GM21360 (cell line): ENCODE measurements around the gene CEP170.

Experiments
- ATAC-seq: cut with Tn5 transposase; IDR thresholded peaks from one replicate; pipeline ENCODE4 v1.9.1; 2021; ENCODE audit warnings: mild to moderate bottlenecking, moderate library complexity; ENCODE audit not compliant: unreplicated experiment

Gene CEP170

DNA sequence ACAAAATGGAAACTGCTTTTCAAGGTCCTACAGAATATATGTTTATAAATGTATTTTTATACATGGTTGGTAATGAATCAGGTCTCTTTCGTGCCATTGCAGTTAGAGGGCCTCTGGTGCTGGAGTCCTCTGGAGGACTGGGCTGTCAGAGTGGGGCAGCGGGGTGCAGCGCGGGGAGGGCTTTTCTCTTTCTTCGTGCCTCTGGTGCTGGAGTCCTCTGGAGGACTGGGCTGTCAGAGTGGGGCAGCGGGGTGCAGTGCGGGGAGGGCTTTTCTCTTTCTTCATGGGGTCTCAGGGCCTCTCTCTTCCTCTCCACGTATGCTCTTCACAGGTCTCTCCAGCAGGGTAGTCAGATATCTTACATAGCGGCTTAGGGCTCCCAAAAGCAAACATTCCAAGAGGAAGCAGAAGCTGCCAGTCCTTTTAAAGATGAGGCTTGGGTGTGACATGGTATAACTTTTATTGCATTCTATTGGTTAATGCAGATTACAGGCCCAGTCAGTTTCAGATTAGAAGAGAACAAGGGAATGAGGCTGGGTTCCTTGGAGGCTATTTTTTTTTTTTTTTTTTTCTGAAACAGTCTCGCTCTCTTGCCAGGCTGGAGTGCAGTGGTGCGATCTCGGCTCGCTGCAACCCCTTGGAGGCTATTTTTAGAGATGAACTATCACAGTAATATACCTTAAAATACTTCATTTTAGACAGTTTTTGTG lies 13.8 kb upstream of the CEP170 start:
- ATAC-seq = no peak

DNA sequence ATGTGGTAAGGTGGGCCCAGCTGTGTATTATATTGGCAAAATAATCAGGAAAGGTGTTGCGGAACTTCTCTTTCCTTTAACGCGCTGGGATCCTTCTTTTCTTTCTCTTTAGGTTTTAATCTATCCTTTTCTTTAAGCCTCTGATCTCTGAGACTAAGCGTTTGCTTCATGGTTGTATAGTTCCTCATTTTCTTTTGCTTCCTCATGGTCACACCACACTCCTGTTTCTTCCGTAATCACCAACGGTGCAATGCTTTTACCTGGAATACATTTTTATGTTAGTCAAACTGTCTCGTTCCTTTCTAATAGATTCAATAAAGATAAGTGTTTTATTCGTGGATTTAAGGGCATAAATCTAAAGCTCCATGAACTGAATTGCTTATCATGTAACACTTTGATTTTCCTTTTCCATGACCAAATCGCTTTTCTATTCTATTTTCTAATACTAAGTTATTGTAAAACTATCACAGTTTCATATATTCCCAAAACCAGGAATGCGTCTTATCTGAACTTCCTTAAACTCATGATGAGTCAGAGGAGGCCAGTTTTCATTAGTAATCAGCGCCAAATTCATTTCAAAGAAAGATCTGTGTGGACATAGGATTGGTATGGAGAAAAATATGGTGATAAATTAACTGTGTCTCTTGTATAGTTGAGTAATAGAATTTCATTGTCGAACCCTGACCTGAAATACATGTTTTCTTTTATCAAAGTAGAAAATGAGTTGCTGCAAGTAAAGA lies 13.0 kb upstream of the CEP170 start:
- no peak for ATAC-seq

DNA sequence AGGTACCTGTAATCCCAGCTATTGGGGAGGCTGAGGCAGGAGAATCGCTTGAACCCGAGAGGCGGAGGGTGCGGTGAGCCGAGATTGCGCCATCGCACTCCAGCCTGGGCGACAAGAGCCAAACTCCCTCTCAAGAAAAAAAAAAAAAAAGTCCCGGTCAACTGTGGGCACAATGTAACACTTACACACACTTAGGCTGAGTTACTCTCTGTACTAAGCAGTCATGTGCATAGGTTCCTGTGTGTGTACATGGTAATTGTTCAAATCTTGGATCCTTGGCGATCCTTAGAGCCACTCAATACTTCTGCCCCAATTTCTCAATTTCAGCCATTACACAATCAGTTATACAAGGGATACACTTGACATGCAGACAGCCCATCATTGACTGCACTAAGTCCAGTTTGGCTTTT lies 12.4 kb upstream of the CEP170 start:
- ATAC-seq = no peak

DNA sequence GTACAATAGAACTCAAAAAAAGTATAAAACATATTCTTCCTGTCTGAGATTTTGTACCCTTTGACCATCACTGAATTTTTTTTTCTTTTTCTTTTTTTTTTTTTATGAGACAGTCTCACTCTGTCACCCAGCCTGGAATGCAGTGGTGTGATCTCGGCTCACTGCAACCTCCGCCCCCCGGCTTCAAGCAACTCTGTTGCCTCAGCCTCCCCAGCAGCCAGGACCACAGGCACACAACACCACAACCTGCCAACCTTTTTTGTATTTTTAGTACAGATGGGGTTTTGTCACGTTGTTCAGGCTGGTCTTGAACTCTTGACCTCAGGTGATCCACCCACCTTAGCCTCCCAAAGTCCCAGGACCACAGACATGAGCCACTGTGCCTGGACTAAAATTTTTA lies 11.2 kb upstream of the CEP170 start:
- no peak for ATAC-seq

DNA sequence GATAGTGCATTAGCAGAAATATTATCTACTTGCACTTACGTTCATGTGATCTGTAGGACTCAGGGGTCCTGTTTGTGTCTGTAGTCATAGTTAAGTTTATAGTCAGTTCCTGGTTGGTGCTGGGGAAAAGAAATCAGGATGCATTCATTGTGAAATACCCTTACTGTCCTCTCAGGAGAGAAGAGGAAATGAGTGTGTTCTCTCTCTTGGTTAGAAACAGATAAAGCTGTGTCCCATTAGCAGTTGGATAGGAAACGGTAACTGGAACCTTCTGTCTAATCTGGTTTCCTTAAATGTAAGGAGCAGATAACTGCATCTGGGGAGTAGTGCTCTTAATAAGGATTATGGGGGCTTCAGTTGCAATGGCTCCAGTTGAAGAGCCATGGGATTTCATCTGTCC lies 9.6 kb upstream of the CEP170 start:
- ATAC-seq = no peak

DNA sequence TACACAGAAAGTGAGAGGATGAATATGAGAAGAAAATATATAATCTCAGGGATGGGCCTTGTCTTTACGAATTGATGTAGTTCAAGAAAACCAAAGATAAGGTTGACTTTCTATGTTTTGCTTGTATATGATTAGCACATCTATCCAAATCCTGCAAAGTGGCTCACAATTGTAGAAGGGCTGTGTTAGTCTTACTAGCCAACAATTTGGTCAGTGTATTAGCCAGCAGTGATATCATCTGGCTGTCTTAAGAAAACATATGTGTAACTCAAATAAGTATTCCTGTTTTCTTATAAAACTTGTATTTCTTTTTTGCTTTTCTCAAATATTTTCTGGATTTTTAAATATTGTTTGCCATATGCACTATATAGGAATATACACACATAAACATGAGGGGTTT lies 6.3 kb upstream of the CEP170 start:
- no peak for ATAC-seq

DNA sequence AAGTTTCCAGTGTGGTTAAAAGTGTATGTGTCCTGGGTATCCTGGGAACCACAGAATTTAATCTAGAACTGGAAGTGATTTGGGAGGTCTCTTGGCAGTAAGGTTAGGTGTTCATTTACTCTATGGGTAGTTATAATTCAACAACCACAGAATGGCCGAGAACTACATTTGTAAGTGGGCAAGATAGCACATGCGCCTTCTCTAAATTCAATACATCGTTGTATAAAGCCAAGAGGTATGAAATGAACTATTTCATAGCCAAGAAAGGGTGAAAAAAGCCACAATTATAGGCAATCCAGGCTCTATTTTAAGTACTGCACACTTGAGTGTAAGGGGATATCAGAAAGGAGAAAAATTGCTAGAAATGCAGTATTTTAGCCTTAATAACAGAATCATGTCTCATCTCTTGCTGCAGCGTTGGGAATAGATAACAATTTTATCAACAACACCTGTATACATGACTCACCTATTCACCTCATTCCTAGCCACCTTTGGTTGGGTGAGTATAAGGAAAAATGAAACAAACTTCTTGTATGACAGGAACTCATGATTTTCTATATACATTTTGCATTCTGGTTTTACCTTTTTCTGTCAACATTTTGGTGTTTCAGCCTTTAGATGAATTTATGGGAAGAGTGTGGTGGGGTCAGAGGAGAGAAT lies 5.3 kb upstream of the CEP170 start:
- ATAC-seq = no peak

DNA sequence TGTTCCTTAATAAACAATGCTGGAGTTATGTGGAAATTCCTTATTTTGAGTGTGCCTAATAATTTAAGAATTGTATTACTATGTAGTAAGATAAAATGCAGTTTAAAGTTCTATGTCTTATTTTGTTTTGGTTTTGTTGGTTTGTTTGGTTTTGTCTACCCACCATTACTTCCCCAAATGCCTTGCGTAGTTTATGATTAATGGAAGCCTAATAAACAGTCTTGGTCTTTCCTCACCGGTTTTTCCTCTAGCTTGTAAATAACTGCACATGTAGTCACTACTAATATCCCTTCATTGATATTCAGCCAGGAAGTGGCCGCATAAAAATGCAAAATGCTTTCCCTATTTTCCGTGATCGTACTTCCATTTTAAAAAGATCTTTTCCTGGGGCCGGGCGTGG lies 3.6 kb upstream of the CEP170 start:
- ATAC-seq = no peak

DNA sequence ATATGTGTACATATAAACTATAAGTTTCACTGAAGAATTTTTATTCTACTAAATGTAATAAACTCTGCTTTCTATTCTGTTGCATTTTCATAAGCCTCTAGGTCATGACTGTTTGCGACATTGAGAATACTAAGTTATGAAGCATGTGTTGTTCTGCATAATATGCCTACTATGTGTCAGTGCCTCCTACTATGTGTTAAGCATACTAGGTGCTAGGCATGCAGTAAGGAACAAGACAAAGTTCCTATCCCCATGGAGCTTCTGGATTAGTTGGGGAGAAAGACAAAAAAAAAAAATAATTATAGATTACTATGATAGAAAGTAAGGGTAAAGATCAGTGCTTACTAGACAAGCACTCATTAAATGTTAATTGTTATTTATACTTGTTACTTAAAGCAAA lies 2.1 kb upstream of the CEP170 start:
- no peak for ATAC-seq

DNA sequence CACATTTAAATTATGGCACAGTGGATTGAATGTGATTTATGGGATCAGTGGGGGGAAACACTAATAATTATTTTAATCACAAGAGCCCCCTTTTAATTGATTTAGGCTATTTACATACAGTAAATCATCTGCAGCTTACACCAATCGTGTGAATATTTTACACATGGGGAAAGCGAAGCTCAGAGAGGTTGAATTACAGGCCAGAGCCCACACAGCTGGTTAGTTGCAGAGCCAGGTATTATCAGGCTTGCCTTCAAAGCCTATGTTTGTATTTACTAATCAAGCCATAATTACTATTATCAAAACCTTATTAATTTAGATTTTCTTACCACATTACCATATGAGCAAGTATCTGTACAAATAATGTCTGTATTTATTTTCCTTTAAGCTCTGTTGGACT lies 1.5 kb upstream of the CEP170 start:
- no peak for ATAC-seq

DNA sequence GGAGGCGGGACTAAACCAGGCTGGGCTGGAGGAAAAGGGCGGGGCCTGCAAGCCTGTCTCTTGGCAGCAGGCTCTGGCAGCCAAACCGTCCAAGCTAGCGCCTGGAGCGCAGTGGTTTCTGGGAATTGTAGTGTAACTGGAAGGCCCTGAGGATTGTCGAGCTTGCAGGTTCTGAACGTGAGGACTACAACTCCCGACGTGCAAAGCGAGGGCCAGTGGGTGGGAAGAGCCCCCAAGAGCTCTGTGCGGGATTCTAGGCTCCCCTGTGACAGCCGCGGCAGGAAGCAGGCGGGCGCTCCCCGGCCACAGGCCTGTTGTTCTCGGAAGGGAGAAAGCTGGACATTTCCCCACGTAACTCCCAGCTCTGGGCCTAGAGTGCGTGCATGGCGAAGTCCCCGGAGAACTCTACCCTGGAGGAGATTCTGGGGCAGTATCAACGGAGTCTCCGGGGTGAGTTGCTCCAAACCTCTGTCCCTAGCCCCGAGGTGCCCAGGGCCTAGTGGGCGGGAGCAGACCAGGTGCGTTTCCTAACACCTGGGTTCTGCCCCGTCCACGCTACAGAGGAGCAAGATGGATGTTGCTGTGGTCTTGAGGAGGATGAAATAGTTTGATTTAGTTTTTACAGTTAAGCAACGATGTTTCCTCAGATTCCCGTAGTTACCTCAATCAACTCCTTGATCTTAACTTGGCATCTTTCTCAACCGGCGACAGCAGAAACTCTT lies 871 bp upstream of the CEP170 start, which contains the start of gene SDCCAG8:
TSS of gene SDCCAG8 (plus strand) at position 251 of the 722 bp plus-strand sequence. CDS start at position 384, 133 bp downstream.
- ATAC-seq = peak; percentile 66

DNA sequence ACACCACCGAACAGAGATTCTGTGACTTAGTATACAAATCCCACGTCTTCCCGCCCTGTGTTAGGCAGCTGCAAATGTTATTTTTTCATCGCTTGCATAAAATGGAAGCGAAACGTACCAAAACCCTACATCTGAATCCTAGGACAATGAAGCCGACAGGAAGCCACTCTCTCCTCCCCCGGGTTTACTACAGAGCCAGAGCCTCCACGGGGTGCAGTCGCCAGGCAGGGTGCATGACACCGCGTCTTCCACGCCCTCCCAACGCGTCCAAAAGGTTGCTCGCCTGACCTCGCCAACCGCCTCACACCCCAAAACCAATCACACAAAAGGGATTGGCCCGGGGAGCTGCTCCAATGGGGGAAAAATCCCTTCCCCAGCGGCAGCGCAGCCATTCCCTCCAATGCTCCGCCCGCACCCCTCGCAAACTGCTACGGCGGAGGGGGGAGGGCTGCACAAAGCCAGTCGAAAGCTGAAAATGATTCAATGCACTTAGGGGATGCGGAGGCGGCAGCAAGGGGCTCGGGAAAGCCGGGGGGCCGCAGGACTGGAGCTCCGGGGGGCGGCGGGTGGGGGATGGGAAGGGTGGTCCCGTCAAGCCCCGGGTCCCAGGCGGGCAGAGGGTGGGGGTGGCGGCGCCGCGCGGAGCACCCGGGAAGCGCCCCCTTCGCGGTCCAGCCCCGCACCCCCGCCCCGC lies 701 bp downstream of the CEP170 start:
- peak; percentile 25 for ATAC-seq

DNA sequence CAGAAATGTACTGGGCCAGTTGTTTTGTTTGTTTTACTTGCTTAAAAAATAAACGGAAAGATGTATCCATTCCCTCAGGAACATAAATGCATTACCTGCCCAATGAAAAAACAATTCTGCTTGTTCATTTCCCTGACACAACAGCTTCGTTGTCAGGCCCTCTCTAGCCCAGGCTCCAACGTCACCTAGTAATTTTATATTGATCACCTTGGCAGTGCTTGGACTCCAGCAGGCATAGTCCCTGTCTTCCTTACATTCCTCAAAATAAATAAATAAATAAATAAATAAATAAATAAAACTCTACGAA lies 1.2 kb downstream of the CEP170 start:
- ATAC-seq = no peak

DNA sequence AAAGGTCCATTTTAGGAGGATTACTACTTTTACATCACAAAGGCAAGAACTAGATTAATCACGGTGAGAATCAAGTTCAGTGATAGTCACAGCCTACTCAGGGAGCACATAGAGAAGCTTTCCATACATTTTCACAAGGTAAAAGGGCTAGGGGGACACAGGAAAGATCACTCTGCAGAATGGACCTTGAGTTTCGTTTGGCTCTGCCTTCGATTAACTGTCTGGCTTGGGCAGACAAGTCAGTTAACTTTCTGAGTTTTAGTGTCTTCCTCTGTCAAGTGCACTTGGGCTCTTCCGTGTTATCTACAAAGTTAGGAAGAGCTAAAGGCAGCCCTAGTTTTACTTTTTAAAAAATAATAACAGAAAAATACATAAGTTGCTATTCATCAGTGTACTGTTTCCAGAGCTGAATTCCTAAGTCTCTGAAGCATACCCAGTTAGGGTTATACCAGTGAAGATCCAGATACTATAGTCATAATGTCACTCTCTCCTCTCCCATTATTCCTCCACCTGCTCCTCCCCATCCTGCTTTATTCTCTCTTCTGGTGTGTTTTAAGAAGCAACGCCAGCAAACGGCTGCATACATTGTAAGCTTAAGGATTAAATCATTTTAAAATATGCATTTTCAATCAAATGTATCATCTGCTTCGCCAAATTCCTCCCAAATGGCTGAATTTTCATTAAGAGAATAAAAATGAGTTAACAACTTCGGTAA lies 1.7 kb downstream of the CEP170 start:
- no peak for ATAC-seq

DNA sequence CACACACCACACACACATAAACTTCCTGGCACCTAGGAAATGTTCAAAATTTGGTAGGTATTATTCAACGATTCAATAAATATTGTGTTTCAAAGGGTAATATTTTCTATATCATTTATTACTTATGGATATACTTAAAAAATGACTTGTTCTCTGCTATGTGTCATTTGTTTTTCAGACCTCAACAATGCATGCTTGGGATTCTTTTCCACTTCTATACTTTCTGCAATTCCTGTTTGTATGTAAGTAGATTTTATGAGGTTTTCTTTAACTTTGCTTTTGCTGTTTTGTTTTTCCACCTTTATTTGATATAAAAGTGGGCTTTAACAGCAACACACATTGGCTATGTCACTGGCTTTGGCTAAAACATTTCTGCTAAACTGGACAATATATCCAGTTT lies 3.5 kb downstream of the CEP170 start:
- ATAC-seq = no peak

DNA sequence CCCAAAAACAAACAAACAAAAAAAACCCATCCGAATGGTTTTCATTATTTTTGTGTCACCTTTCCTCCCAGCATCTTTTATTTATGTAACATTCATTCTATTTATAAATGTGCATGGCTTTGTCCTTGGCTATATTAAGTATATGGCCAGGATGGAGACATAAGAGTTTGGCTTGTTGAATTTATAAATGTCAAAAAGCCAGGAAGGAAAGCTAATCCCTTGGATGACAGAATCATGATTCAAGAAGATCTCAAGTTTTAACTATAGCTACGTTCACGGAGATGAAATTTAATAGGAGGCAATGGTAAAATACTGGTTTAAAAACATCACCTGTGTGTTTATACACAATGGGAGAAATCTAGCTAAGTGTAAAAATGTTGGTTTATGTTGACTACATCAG lies 5.0 kb downstream of the CEP170 start:
- ATAC-seq = no peak

DNA sequence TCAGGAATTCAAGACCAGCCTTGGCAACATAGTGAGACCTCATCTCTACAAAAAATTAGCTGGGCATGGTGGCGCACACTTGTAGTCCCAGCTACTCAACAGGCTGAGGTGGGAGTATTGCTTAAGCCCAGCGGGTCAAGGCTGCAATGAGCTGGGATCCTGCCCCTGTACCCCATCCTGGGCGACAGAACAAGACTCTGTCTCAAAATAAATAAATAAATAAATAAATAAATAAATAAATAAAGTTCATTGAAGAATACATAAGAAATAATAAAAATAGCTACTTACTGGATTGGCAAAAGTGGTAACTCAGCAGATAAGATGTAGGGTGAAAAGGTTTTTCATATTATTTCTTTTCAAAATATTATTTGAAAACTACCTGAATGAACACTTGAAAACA lies 5.9 kb downstream of the CEP170 start:
- ATAC-seq = no peak

DNA sequence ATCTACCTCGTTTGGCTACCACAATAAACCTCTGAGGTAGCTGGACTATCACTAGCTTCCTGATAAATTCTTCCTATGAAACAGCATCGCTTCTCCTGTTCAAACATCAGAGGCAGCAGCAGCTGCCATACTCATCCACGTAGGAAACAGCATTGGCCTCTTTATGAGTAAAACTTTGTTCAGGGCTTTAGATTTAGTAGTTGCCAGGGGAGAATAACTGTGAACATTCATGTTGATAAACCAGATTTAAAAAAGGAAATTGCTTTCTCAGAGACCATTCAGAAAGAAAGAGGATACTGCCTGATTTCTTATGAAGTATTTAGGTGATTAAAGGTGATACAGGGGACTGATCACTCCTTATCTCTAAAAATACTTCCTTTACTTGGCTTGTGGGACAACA lies 7.2 kb downstream of the CEP170 start:
- no peak for ATAC-seq

DNA sequence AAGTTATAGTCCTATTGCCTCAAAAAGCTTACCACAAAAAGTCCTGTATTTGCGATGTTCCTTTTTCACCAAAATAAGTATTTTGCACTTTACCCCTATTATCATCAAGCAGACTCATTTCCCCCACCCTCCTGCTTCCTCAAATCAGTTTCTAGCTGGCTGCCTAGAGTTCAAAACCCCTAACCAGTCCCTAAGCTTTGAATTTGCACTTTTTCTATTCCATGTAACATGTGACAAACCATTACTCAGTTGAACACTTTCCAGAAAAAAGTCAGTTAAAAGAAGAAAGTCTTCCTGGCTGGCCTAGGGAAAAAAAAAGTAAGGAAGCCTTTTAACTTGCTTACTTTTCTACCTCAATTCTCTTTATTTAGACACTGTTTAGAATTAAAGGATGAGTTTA lies 8.2 kb downstream of the CEP170 start:
- no peak for ATAC-seq

DNA sequence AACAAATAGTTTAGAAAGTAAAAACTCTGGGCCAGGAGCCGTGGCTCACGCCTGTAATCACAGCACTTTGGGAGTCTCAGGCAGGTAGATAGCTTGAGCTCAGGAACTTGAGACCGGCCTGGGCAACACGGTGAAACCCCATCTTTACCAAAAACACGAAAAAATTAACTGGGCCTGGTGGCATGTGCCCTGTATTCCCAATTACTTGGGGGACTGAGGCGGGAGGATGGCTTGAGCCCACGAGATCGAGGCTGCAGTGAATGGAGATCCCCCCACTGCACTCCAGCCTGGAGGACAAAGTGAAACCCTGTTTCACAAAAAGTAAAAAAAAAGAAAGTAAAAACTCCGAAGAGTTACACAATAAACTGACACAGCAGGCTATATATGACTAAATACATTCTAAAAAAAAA lies 10.6 kb downstream of the CEP170 start:
- ATAC-seq = no peak
